ENCODE data around the gene C2CD3.

DNA sequence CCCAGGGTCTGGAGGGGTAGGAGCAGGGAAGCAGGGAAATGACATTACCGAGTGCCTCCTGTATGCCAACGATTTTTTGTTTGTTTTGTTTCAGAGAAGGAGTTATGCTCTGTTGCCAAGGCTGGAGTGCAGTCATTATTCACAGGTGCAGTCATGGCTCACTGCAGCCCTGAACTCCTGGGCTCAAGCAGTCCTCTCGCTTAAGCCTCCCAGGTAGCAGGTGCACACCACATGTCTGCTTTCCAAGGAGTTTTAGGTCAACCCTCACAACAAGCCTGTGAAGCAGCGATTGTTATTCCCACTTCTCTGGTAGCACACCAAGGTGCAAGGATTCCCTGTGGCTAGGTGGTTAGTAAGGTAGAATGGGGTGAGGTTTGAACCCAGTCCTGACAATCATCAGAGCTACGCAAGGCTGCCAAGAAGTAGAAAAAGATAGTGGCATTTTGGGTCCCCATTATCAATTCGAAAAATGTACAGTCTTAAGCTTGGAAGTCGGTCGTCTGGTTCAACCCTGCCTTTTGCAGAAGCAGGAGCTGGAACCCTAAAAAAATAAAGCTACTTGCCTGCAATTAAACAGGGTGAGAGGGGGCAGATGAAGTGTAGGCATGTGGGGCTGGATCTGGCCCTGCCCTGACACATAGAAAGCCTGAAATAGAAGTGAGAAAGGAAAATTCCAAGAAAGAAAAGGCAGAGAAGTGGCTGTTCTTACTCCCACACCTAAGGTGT is 171.1 kb downstream of the C2CD3 start:
- TF ChIP-seq, protein P1, sequence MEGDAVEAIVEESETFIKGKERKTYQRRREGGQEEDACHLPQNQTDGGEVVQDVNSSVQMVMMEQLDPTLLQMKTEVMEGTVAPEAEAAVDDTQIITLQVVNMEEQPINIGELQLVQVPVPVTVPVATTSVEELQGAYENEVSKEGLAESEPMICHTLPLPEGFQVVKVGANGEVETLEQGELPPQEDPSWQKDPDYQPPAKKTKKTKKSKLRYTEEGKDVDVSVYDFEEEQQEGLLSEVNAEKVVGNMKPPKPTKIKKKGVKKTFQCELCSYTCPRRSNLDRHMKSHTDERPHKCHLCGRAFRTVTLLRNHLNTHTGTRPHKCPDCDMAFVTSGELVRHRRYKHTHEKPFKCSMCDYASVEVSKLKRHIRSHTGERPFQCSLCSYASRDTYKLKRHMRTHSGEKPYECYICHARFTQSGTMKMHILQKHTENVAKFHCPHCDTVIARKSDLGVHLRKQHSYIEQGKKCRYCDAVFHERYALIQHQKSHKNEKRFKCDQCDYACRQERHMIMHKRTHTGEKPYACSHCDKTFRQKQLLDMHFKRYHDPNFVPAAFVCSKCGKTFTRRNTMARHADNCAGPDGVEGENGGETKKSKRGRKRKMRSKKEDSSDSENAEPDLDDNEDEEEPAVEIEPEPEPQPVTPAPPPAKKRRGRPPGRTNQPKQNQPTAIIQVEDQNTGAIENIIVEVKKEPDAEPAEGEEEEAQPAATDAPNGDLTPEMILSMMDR (IDR thresholded peaks at IDR 0.05; ENCODE audit: insufficient read depth, low read depth, low read length): no peak
- no peak for TF ChIP-seq EZH2 (IDR thresholded peaks at IDR 0.05; ENCODE audit: insufficient read depth, low read length)

Data from astrocyte (in vitro differentiated cells and primary cell).